Measurements from ENCODE around the gene WNT7B.

The WNT7B gene

DNA sequence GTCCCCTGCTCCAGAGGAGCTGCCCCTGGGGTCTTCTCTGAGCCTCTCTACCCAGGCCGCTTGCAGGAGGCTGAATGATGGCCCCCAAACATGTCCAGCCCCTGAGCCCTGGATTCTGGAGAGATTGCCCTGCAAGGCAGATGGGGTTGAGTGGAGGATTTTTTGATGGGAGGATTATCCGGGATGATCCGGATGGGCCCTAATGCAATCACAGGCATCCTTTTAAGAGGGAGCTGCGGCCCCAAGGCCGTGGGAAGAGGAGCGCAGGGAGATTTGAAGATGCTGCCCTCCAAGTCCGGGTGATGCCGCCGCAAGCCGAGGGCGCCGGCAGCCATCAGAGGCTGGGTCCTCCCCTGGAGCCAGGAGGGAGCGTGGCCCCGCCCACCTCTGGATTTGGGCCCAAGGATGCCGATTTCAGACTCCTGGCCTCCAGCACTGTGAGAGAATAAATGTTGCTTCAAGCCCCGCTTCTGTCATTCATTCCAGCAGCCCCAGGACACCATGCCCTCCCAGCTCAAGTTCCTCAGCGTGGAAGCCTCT, 66.0 kb downstream of the WNT7B start:
- no peaks in the 10 kb centered on the region for H3K9me3 ChIP-seq (ENCODE audit: insufficient read depth, low read depth, low read length)
- no peak for TF ChIP-seq EZH2phosphoT487 (IDR thresholded peaks at IDR 0.05; ENCODE audit: borderline replicate concordance)
- TF ChIP-seq CTCF (conservative IDR thresholded peaks at IDR 0.05; ENCODE audit: low read length) = no peak
- H3K27me3 ChIP-seq (ENCODE audit: insufficient read depth, low read length, poor library complexity, severe bottlenecking) = no peaks in the 10 kb centered on the region
- H3F3A ChIP-seq (ENCODE audit: low read depth) = no peaks in the 10 kb centered on the region
- H3K4me2 ChIP-seq (ENCODE audit: low read depth, low read length, poor library complexity, severe bottlenecking) = no peak overlapping the region
- no peaks in the 10 kb centered on the region for H3K4me1 ChIP-seq (ENCODE audit: insufficient read depth, low read length, poor library complexity, severe bottlenecking)
- no peaks in the 10 kb centered on the region for H3K36me3 ChIP-seq (ENCODE audit: insufficient read depth, low read length)
- H2AFZ ChIP-seq (ENCODE audit: low read length) = no peak overlapping the region
- no peak overlapping the region for H3K9ac ChIP-seq (ENCODE audit: low read depth, low read length, poor library complexity, severe bottlenecking)
- H3K9me2 ChIP-seq (replicated peaks; ENCODE audit: low read depth, low read length) = no peaks in the 10 kb centered on the region
- H3K79me2 ChIP-seq (ENCODE audit: insufficient read depth, low read length) = no peaks in the 10 kb centered on the region
- no peak overlapping the region for H3K4me3 ChIP-seq (ENCODE audit: low read length, poor library complexity, severe bottlenecking)
- H4K20me1 ChIP-seq (ENCODE audit: insufficient read depth, low read length, poor library complexity, severe bottlenecking) = no peaks in the 10 kb centered on the region

GRCh38 chr22:45908961-45909360, 68.0 kb downstream of the WNT7B start:
- no peaks in the 10 kb centered on the region for H3K36me3 ChIP-seq (ENCODE audit: insufficient read depth, low read length)
- no peak overlapping the region for H3K9ac ChIP-seq (ENCODE audit: low read depth, low read length, poor library complexity, severe bottlenecking)
- no peaks in the 10 kb centered on the region for H3K79me2 ChIP-seq (ENCODE audit: insufficient read depth, low read length)
- no peak for TF ChIP-seq EZH2phosphoT487 (IDR thresholded peaks at IDR 0.05; ENCODE audit: borderline replicate concordance)
- no peak for TF ChIP-seq CTCF (conservative IDR thresholded peaks at IDR 0.05; ENCODE audit: low read length)
- H3K4me3 ChIP-seq (ENCODE audit: low read length, poor library complexity, severe bottlenecking) = no peak overlapping the region
- no peaks in the 10 kb centered on the region for H3K27me3 ChIP-seq (ENCODE audit: insufficient read depth, low read length, poor library complexity, severe bottlenecking)
- H3K9me3 ChIP-seq (ENCODE audit: insufficient read depth, low read depth, low read length) = no peaks in the 10 kb centered on the region
- no peak overlapping the region for H2AFZ ChIP-seq (ENCODE audit: low read length)
- no peak overlapping the region for H3K4me2 ChIP-seq (ENCODE audit: low read depth, low read length, poor library complexity, severe bottlenecking)
- H3K4me1 ChIP-seq (ENCODE audit: insufficient read depth, low read length, poor library complexity, severe bottlenecking) = no peaks in the 10 kb centered on the region
- no peaks in the 10 kb centered on the region for H4K20me1 ChIP-seq (ENCODE audit: insufficient read depth, low read length, poor library complexity, severe bottlenecking)
- no peaks in the 10 kb centered on the region for H3F3A ChIP-seq (ENCODE audit: low read depth)
- no peaks in the 10 kb centered on the region for H3K9me2 ChIP-seq (replicated peaks; ENCODE audit: low read depth, low read length)

- no peak overlapping the region for H3K9ac ChIP-seq (ENCODE audit: low read depth, low read length, poor library complexity, severe bottlenecking)
- H3K79me2 ChIP-seq (ENCODE audit: insufficient read depth, low read length) = no peaks in the 10 kb centered on the region
- no peaks in the 10 kb centered on the region for H3K27me3 ChIP-seq (ENCODE audit: insufficient read depth, low read length, poor library complexity, severe bottlenecking)
- no peak overlapping the region for H2AFZ ChIP-seq (ENCODE audit: low read length)
- H3K9me3 ChIP-seq (ENCODE audit: insufficient read depth, low read depth, low read length) = no peaks in the 10 kb centered on the region
- no peak overlapping the region for H3K4me2 ChIP-seq (ENCODE audit: low read depth, low read length, poor library complexity, severe bottlenecking)
- H3K4me3 ChIP-seq (ENCODE audit: low read length, poor library complexity, severe bottlenecking) = no peak overlapping the region
- no peaks in the 10 kb centered on the region for H3F3A ChIP-seq (ENCODE audit: low read depth)
- no peak for TF ChIP-seq CTCF (conservative IDR thresholded peaks at IDR 0.05; ENCODE audit: low read length)
- TF ChIP-seq EZH2phosphoT487 (IDR thresholded peaks at IDR 0.05; ENCODE audit: borderline replicate concordance) = no peak
- H3K36me3 ChIP-seq (ENCODE audit: insufficient read depth, low read length) = no peaks in the 10 kb centered on the region
- no peaks in the 10 kb centered on the region for H3K4me1 ChIP-seq (ENCODE audit: insufficient read depth, low read length, poor library complexity, severe bottlenecking)
- no peaks in the 10 kb centered on the region for H4K20me1 ChIP-seq (ENCODE audit: insufficient read depth, low read length, poor library complexity, severe bottlenecking)
- no peaks in the 10 kb centered on the region for H3K9me2 ChIP-seq (replicated peaks; ENCODE audit: low read depth, low read length)
Measured at GRCh38 chr22:45907996-45908395, 69.0 kb downstream of the WNT7B start.

All from Loucy (cell line).